ENCODE data around the gene MT1G.
"Not testable (repeated sequence)": the region's sequence is repeated elsewhere in the genome, so short reads cannot be mapped to it uniquely, and the experiment has no call there.

MT1G gene

DNA sequence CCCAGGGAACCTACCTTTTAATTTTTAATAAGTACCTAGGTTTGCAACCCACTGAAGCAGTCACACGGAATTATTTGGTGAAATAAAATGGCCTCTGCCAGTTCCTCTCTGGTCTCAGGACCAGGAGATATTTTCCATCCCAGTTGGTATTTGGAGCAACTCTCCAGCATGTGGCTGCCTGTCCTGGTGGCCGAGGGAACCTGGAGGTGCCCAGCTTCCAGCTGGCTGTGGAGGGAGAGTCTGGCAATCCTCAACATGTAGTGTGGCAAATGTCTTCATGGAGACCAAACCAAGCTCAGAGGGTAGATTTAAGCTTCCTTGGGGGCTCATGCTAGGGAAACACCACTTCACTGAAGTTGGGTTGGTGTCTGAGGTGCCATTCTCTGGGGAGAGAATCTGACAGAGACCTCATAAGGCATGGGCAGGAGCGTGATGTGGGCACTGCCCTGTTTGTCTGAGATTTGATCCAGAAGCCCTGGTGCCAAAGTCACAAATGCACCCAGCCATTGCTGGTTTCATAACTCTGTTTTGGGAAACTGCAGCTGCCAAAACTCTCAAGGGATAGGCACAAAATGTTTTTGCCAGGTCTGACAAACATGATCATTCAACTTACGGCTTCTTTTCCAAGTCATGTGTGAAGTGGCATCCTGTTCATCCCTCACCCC, 17.2 kb upstream of the MT1G start:
- DNase-seq (ENCODE audit: low spot score), result no peak

DNA sequence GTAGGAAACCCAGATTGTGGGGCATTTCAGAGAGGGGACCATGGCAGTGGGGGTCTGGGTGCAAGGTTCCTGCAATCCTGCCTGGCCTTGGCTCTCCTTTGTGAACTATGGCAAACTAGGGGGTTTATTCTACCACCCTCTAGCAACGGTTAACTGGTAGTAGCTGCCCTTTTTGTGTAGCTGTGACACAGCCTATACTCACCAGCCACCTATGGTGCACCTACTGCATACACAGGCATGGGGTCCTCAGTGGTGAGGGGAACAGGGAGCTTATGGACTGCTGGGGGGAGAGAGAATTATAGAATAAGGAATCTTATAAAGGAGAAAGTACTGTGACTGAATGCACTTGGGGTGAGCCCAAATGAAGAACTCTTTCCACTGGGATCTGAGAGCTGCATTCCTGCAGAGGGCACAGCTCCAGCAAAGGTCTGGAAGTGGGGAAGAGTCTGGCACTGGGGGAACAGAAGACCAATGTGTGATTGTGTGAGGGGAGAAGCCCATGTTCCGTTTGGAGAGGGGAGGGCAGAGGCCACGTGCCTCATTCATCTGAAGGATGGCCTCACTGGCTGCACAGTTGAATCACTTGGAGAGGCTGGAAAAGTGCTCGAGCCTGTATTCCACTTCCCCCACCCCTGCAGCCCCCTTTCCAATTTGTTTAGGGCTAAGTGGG, 16.5 kb upstream of the MT1G start:
- no peak for DNase-seq (ENCODE audit: low spot score)

DNA sequence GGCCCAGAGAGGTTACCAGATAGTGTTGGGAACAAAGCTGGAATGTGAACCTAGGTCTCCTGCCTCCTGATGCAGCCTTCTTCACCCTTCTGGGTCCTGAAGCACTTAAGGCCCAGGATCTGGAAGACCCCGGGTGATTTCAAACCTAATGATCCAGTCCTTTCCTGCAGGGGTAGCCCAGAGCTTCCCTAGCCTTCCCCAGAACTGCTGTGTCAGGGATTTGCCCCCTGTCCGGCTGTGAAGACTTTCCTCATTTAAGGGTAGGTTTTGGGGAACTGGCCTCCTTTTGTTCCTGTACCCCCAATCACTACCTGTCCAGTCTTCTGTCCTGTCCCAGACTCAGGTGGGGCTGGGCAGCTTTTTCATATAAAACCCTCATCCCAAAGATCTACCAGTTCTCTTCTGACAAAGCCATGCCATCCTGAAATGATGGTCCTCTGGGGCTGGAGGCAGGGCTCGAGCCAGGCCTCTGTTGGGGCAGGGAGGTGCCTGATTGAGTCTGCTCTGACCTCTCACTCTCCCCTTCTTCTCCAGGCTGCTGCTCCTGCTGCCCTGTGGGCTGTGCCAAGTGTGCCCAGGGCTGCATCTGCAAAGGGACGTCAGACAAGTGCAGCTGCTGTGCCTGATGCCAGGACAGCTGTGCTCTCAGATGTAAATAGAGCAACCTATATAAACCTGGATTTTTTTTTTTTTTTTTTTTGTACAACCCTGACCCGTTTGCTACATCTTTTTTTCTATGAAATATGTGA, 15.7 kb upstream of the MT1G start:
- DNase-seq (ENCODE audit: low spot score), result no peak

DNA sequence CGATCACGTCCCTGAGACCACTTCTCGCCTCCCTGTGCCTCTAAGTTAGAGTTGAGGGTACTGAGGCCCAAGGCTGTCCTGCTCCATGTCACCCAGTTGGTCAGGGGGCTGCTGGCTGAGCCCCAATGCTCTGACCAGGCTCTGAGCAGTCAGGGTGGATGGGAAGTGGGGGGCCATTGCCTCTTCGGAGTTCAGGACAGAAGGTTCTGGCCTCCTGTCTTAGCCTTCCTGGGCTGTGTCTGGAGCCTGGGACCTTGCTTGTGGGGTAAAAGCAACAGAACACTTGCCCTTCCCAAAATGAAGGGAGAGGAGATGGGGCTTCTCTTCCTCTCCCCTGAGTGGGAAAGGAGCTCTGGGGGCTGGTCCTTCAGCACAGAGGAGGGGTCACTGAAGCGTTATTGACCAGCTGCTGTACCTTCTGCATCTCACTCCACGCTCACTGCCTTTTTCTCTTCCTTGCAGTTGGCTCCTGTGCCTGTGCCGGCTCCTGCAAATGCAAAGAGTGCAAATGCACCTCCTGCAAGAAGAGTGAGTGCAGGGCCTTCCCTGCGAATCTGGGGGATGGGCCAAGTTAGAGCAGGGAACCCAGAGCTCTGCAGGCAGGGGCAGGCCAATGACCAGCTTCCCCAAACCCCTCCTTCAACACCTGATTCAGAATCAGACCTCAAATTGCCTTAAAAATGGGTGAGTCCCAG, 15.0 kb upstream of the MT1G start:
- DNase-seq (ENCODE audit: low spot score), result no peak

DNA sequence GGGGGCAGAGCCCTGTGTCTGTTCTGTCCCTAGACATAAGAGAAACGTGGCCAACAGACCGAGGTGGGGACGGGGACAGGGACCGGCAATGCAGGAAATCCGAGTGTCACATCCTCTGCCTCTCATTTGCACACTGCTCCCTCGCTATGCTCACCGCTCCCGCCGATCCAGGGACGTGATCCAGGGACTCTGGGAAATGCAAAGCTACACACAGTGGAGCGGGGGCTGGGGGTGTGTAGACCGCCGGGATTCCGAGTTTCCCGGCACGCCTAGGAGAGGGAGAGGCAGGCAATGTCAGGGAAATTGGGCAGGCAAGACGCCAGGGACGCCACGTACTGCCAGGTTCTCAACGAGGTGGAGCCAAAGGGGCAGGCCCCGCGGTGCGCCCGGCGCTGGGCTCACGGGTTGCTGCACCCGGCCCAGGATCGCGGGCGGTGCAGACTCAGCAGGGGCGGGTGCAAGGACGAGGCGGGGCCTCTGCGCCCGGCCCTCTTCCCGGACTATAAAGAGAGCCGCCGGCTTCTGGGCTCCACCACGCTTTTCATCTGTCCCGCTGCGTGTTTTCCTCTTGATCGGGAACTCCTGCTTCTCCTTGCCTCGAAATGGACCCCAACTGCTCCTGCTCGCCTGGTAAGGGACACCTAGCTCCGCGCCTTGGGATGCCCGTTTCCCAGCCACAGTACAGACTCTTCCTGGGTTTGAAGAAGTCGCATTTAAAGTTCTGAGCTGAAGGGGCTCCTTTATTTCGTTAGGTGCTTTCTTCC, 14.3 kb upstream of the MT1G start, which contains the start of gene MT1X:
Gene MT1X (plus strand): TSS at position 532 of the 764 bp plus-strand sequence. CDS start 71 bp downstream, at position 603.
- peak; percentile 87 for DNase-seq (ENCODE audit: low spot score)

- DNase-seq (ENCODE audit: low spot score), result no peak
Measured at GRCh38 chr16:56679818-56680217, 12.0 kb upstream of the MT1G start.

DNA sequence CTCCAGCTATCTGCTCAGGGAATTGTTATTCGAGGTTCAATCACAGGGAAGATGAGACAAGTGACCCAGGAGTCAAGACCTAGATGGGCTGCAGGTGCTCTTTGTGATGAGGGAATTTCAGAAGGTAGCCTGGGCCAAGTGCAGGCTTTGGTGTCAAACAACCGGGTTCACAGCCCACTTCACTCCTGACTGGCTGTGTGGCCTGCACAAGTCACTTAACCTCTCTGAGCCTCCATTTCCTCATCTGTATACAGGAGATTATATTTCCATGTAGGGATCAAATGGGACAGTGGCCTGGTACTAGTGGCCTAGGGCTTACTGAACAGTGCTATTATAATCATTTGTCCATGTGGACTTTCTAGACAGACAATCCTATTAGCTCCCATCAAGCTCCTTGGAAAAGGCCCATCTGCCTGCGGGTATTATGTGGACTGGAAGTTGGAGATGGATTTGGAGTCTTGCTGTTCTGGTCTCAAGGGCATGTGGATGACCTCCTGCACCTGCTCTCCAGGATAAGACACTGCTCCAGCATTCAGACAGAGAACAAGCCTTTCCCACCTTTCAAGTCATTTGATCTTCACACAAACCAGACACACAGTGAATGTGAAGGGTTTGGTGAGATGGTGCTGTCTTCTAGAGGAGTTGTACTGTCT, 11.3 kb upstream of the MT1G start:
- DNase-seq (ENCODE audit: low spot score), result no peak

DNA sequence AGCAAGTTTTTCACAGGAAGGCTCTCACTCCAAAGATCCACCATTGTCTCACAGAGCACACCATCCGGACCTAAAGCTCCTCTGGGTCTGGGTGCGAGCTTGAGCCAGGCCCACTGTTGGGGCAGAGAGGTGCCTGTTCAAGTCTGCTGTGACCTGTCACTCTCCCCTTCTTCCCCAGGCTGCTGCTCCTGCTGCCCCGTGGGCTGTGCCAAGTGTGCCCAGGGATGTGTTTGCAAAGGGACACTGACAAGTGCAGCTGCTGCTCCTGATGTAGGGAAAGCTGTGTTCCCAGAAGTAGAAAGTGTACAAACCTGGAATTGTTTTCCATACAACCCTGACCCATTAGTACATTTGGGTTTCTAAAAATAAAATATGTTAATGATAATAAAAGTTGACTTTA, 9.6 kb upstream of the MT1G start:
- DNase-seq (ENCODE audit: low spot score), result no peak

- no peak for DNase-seq (ENCODE audit: low spot score)
Measured at GRCh38 chr16:56675685-56676210, 7.9 kb upstream of the MT1G start.

- not testable (repeated sequence) for DNase-seq (ENCODE audit: low spot score)
Measured at GRCh38 chr16:56674570-56674969, 6.7 kb upstream of the MT1G start.

DNA sequence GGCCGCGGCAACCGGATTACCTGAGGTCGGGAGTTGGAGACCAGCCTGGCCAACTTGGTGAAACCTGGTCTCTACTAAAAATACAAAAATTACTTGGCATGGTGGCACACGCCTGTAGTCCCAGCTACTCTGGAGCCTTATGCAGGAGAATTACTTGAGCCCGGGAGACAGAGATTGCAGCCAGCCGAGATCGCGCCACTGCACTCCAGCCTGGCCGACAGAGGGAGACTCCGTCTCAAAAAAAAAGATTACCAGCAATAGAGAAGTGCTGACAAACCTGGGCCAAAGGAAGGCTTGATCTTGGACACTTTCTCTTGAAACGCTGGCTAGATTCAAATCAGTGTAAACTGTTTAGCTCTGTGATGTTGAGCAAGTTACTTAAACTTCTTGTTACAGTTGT, 6.1 kb upstream of the MT1G start:
- DNase-seq (ENCODE audit: low spot score), result no peak

GRCh38 chr16:56672761-56673536, 5.1 kb upstream of the MT1G start:
- no peak for DNase-seq (ENCODE audit: low spot score)

DNA sequence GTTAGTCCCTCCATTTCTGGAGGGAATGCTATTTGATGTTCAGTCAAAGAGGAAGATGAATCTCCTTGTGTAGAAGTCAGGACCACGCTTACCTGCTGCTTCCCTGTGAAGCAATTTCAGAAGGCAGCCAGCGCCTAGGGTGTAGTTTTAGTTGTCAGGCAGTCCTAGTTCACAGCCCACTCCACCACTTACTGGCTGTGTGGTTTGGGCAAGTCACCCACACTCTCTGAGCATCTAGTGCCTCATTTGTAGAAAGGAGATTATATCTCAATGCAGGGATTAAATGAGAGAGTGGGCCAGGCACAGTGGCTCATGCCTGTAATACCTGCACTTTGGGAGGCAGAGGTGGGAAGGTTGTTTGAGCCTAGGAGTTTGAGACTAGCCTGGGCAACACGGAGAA, 4.3 kb upstream of the MT1G start:
- not testable (repeated sequence) for DNase-seq (ENCODE audit: low spot score)

DNA sequence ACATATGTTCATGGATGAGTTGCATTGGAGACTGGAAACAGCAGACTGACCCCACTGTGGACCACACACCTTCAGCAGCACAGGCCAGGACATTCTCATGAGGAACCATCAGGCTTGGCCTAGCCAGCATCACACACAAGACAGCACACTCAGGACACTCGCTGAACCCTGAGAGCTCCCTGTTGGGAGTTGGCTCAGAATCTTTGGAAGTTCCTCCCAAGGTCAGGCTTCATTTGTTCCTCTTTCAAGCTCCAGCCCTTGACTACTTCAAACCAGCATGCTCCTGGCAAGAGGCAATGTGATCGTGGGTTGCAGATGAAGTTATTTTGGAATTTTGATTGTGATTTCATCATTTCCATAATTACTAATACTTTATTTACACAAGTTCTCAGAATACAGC, 3.8 kb upstream of the MT1G start:
- DNase-seq (ENCODE audit: low spot score), result not testable (repeated sequence)

DNA sequence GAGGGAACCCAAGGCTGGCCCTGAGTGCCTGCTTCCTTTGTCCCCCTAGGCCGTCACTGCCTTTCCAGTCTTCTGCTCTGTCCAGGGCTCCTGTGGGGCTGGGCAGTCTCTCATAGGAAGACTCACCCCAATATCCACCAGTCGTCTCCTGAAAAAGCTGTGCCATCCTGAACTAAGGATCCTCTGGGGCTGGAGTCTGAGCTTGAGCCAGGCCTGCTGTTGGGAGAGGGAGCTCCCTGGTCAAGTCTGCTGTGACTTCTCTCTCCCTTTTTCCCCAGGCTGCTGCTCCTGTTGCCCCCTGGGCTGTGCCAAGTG, 2.7 kb upstream of the MT1G start:
- DNase-seq (ENCODE audit: low spot score), result no peak

- DNase-seq (ENCODE audit: low spot score), result no peak
Measured at GRCh38 chr16:56669840-56670619, 2.2 kb upstream of the MT1G start.

DNA sequence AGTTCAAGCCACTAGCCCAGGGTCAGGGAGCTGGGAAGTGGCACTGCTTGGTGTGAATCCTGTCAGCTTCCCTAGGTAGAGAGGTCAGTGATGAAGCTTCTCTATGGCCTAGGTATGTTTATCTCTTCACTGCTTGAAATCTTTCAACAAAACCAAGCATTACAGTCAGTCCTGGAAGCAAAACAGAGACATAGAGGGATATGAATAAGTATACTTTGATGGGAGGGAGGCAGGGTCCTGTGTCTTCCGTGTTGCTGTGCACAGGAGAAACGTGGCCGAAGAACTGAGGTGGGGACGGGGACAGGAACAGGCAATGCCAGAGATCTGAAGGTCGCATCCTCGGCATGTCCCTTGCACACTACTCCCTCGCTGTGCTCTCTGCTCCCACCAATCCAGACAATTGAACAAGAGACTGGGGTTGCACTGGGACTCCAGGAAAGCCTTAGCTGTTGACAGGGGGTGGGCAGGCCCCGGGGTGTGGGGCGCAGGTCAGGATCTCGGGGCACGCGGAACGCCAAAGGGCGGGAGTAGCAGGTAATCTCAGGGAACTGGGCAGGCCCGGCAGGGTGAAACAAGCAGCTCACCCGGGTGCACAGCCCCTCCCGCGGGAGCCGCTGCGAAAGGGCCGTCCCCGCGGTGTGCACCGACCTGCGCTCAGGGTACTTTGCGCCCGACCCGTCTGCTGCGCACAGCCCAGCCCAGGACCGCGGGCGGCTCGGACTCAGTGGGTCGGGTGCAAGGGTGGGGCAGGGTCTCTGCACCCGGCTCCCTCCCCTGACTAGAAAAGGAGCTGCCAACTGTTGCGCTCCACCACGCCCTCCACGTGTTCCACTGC, 1.4 kb upstream of the MT1G start, which contains the start of gene MT1H:
Gene MT1H (plus strand): TSS at position 810 of the 835 bp plus-strand sequence. CDS start 71 bp downstream, outside the sequence.
- DNase-seq (ENCODE audit: low spot score), result no peak
